KOPT-K1 (cell line): ENCODE data around the gene FADS1.

Experiments used
- H3K27ac ChIP-seq: fragments of 200-600 bp; sonication (generic); 2 replicates; pipeline ENCODE4 v1.5.1; 2016; ENCODE audit warnings: antibody characterized with exemption, mild to moderate bottlenecking, low read depth, low read length; ENCODE audit not compliant: poor library complexity, severe bottlenecking
- H3K36me3 ChIP-seq: fragments of 200-600 bp; sonication (generic); 2 replicates; pipeline ENCODE4 v1.5.1; 2017; ENCODE audit warnings: antibody characterized with exemption, mild to moderate bottlenecking, low read length, moderate library complexity; ENCODE audit not compliant: insufficient read depth
- H3K9me3 ChIP-seq: fragments of 200-600 bp; sonication (generic); 2 replicates; pipeline ENCODE4 v1.5.1; 2017; ENCODE audit warnings: antibody characterized with exemption, low read length, mild to moderate bottlenecking; ENCODE audit not compliant: insufficient read depth, poor library complexity, severe bottlenecking

Gene FADS1

DNA sequence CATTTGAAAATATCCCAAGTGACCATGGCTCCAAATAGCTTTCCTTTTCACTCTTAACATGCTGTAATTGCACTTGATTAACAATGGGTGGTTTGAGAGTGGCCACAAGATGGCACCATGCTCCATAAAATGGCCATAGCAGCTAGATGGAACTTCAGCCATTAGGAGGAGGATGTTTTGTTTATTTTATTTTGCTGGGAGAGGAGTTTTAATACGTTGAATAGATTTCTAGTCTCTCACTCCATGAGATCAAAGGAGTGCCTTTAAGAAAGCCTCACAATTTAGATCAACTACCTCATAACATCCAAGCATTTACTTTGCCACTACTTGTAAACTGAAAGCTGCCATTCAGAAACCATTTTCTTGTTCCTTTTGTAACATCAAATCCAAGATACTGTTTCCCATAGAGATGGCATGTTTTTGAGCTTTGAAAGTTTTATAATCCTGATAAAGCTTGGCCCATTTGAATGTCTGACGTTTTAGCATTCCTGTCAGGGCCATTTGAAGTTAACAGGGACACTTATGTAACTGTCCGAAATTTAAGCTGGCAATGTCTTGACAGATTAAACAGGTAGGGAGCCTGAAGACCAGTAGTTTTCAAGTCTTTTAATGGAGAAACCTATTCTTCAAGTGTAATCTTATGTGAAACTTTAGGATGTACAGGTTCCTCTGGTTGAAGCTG, 19.4 kb downstream of the FADS1 start:
- Histone ChIP-seq H3K36me3 (peaks cover 81% of the 10 kb centered on the region), H3K9me3 (no peaks in the 10 kb centered on the region), H3K27ac (no peak overlapping the region)

DNA sequence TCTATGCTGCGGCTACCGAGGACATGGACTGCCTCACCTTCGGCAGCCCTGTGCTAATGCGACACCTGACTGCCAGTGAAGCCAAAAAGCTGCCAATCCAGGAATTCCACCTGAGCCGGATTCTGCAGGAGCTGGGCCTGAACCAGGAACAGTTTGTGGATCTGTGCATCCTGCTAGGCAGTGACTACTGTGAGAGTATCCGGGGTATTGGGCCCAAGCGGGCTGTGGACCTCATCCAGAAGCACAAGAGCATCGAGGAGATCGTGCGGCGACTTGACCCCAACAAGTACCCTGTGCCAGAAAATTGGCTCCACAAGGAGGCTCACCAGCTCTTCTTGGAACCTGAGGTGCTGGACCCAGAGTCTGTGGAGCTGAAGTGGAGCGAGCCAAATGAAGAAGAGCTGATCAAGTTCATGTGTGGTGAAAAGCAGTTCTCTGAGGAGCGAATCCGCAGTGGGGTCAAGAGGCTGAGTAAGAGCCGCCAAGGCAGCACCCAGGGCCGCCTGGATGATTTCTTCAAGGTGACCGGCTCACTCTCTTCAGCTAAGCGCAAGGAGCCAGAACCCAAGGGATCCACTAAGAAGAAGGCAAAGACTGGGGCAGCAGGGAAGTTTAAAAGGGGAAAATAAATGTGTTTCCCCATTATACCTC, 20.8 kb downstream of the FADS1 start:
- peaks cover 67% of the 10 kb centered on the region for H3K36me3 ChIP-seq
- no peaks in the 10 kb centered on the region for H3K9me3 ChIP-seq
- no peak overlapping the region for H3K27ac ChIP-seq

GRCh38 chr11:61795459-61795858, 21.3 kb downstream of the FADS1 start:
- no peak overlapping the region for H3K27ac ChIP-seq
- no peaks in the 10 kb centered on the region for H3K9me3 ChIP-seq
- H3K36me3 ChIP-seq: peaks cover 64% of the 10 kb centered on the region

GRCh38 chr11:61794579-61794978, 22.2 kb downstream of the FADS1 start:
- H3K36me3 ChIP-seq: peaks cover 64% of the 10 kb centered on the region

DNA sequence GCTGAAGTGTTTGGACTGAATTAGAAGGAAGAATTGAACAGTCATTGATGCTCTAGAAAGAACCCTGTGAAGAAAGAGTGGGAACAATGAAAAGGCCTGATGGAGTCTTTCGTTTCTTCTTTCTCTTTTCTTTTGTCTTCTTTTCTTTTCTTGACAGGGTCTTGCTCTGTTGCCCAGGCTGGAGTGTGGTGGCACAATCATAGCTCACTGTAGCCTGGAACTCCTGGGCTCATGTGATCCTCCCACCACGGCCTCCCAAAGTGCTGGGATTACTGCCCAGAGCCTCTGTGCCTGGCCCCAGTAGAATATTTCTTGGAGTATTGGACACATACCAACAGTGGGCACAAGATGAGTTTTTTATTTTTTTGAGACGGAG, 23.0 kb downstream of the FADS1 start:
- peaks cover 64% of the 10 kb centered on the region for H3K36me3 ChIP-seq

More at GRCh38 chr11:61794579-61794978, 22.2 kb downstream of the FADS1 start:
- Histone ChIP-seq H3K27ac (peak overlapping the region; percentile 22), H3K9me3 (no peaks in the 10 kb centered on the region)

GRCh38 chr11:61793083-61793828, 23.5 kb downstream of the FADS1 start:
- peaks cover 63% of the 10 kb centered on the region for H3K36me3 ChIP-seq
- peak overlapping the region; percentile 98 for H3K27ac ChIP-seq

More for the DNA sequence above, 23.0 kb downstream of the FADS1 start:
- no peaks in the 10 kb centered on the region for H3K9me3 ChIP-seq
- peak overlapping the region; percentile 98 for H3K27ac ChIP-seq

GRCh38 chr11:61792310-61793082, 24.3 kb downstream of the FADS1 start, which contains the start of the genes FEN1 and TMEM258:
Gene FEN1 (plus strand): TSS chr11:61792911. CDS start chr11:61795362, 2,451 bp downstream.
Gene TMEM258 (minus strand): TSS chr11:61792599. CDS start chr11:61792558, 41 bp downstream.
- Histone ChIP-seq H3K36me3 (peaks cover 63% of the 10 kb centered on the region), H3K9me3 (no peaks in the 10 kb centered on the region), H3K27ac (peak within 1 kb of the TSS; percentile 98)

More at GRCh38 chr11:61793083-61793828, 23.5 kb downstream of the FADS1 start:
- no peaks in the 10 kb centered on the region for H3K9me3 ChIP-seq

GRCh38 chr11:61791737-61792309, 25.0 kb downstream of the FADS1 start:
- Histone ChIP-seq H3K36me3 (peaks cover 63% of the 10 kb centered on the region), H3K27ac (peak overlapping the region; percentile 98), H3K9me3 (no peaks in the 10 kb centered on the region)

DNA sequence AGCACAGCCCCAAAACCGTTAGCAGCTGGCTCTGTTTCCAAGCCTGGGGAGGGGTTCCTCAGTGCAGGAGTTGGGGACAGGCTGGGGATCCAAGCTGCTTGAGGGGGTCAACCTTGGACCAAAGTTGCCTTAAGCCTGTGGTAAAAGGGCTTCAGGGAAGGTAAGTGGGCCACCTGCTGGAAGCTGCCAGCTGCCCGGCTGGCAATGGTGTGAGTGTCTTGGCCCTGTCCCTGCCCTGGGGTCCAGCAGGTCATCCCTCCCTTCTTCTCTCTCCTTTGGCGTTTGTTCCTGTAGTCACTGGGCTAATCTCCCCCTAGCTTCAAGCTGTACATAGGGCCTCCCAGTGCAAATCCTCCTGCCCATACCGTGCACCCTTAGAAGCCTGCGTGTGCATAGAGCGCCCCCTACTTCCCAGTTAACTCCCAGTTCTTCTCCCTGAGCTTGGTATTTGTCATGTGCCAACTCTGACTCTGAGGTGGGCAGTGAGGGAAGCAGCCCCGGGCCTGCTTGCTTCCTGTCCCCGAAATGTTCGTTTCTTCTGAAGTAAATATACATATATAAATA, 28.8 kb downstream of the FADS1 start:
- H3K9me3 ChIP-seq: no peaks in the 10 kb centered on the region
- H3K27ac ChIP-seq: no peak overlapping the region
- H3K36me3 ChIP-seq: peaks cover 56% of the 10 kb centered on the region

DNA sequence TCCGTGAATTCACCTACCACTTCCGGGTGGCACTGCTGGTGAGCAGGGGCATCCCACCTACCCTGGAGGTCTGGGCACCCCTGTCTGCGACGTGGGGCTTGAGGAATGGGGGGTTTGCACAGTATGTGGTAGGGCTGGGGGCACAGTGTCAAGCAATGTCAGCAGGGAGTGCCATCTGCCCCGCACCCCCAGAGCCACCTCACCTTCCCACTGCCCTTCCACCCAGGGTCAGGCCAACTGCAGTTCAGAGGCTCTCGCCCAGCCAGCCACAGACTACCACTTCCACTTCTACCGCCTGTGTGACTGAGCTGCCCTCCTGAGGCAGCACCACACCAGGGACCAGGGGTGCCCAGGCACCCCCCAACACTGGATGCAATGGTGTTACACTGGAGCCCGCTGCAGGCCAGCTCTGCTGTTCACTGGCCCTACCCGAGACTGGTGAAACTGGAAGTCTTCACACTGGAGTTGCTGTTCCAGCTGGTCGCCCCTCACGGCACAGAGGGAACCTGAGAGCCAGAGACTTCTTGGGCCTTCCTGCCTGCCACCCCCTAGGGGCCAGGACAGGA, 30.9 kb downstream of the FADS1 start:
- H3K36me3 ChIP-seq: peaks cover 56% of the 10 kb centered on the region

GRCh38 chr11:61784506-61784805, 32.3 kb downstream of the FADS1 start:
- peaks cover 43% of the 10 kb centered on the region for H3K36me3 ChIP-seq
- no peak overlapping the region for H3K27ac ChIP-seq
- no peaks in the 10 kb centered on the region for H3K9me3 ChIP-seq

More for the DNA sequence above, 30.9 kb downstream of the FADS1 start:
- Histone ChIP-seq H3K9me3 (no peaks in the 10 kb centered on the region), H3K27ac (no peak overlapping the region)

- Histone ChIP-seq H3K36me3 (peaks cover 38% of the 10 kb centered on the region), H3K27ac (no peak overlapping the region), H3K9me3 (no peaks in the 10 kb centered on the region)
Observed at GRCh38 chr11:61783717-61784505, 32.9 kb downstream of the FADS1 start.

GRCh38 chr11:61782841-61783240, 34.0 kb downstream of the FADS1 start:
- Histone ChIP-seq H3K9me3 (no peaks in the 10 kb centered on the region), H3K27ac (no peak overlapping the region), H3K36me3 (peaks cover 28% of the 10 kb centered on the region)
